C1 segment of cervical spinal cord (tissue), 14 donors: ENCODE data around the gene ACTR3.
"Not testable (repeated sequence)": the region's sequence is repeated elsewhere in the genome, so short reads cannot be mapped to it uniquely, and the experiment has no call there.

ENCODE experiments used
- DNase-seq, 14 donors: peaks; one replicate each; lab custom pipeline; 2025; lab: John Stamatoyannopoulos, UW

Gene ACTR3

DNA sequence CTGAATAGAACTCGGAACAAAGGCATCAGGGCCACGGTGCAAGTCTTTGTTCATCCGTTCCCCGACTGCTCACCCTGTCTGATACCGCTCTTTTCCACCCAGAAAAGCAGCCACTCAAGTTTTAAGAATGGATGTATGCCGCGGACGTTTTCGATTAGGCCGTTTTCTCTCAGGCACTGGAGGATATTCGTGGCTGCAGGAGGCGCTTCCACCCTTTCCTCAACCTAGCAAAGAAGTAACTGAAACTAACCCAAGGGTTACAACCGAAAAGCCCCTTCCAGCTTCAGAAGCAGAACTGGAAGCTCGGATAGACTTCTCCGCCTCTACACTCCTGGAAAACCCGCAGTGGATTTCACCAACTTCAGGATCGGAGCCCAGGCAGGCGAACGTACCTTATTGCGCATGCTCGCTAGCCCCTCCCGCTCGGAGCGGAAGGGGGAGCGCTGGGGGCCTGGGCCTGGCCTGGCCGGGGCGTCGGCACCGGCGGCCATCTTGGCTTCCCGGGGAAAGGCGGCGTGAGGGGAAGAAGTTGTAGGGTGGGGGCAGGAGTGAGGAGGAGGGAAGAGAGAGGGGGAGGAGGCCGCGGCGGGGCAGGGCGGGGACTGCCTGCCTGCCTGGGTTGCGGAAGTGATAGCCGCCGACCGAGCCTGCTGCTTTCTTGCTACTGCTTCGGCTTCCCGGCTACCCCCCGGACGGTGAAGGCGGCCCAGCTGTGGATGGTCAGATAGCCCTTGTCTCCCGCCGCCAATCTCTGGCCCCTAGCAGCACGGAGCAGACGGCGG, at the start of gene ACTR3:
Gene ACTR3, plus strand, starts transcription at position 619 of the 782 bp plus-strand sequence. CDS start 191 bp downstream, outside the sequence.
- DNase-seq = peak; percentile 90 to 99 (median 98)

DNA sequence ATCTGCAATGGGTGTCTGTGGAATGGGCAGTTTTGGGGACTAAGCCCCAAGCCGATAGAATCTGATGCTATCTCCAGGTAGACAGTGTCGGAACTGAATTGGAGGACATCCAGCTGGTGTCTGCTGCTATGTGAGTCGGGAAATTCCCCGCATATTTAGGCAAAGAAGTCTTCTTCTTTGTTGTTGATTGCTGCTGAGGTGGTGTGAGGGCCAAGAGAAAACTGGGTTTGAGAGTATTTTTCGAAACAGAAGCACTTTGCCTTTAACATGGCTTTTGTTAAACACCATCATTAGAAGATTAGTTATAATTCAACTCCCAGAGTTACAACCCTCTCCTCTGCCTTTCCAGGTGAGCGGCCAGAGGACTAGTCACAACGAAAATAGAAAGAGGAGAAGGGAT, 49.4 kb upstream of the ACTR3 start:
- DNase-seq = no peak

DNA sequence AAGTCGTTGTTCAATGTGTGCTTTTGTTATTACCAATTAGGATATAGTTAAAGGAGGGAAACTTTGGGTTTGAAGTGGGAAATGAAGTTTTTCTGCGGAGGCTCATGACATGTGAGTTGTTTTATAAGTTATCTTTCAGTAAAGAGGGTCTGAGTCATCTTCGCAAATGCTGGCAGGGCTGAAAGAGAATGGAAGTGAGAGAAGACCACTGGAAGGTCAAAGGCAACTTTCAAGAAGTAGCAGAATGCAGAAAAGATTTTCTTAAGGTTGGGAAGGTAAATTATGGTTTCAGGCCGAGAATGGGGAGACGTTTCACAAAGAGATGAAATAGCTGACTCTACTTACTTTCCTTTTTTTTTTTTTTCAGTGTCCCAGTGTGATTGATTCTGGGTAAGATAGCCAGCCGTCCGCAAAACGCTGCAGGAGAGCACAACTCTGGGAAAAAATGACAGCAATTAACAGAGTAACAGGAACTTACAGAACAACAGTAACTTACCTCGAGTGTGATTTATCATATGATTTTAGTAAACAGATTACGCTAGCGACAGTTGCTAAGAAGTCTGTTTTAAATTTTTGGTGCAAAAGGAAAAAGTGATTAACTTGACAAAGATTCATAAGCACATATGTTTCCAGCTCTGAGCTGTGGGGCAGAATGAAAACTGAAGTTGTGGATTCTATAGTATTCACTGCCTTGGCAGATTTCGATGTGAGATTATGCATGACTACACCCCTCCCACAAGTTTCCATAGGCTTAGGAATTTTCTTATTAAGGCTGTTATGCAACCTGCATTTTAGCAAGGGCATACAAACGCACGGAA, 46.8 kb upstream of the ACTR3 start:
- DNase-seq = no peak

GRCh38 chr2:113843737-113844050, 46.2 kb upstream of the ACTR3 start:
- not testable (repeated sequence) for DNase-seq

DNA sequence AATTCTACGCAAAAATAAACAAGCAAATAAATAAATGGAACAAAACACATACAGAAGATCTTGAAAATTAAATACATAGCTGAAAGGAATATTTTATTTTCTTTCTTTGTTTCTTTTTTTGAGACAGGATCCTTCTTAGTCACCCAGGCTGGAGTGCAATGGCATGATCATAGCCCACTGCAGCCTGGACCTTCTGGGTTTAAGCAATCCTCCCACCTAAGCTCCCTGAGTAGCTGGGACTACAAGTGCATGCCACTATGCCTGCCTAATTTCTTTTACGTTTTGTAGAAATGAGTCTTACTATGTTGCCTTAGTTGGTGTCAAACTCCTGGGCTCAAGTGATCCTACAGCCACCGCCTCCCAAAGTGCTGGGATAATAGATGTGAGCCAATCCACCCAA, 44.6 kb upstream of the ACTR3 start:
- DNase-seq = no peak

GRCh38 chr2:113845796-113846195, 44.1 kb upstream of the ACTR3 start:
- DNase-seq = not testable (repeated sequence)

GRCh38 chr2:113846429-113846828, 43.5 kb upstream of the ACTR3 start:
- no peak for DNase-seq

GRCh38 chr2:113847144-113847543, 42.7 kb upstream of the ACTR3 start:
- DNase-seq = no peak

- DNase-seq = no peak
Observed at GRCh38 chr2:113848758-113849415, 41.0 kb upstream of the ACTR3 start.

- DNase-seq = no peak
Observed at GRCh38 chr2:113850687-113851086, 39.2 kb upstream of the ACTR3 start.

DNA sequence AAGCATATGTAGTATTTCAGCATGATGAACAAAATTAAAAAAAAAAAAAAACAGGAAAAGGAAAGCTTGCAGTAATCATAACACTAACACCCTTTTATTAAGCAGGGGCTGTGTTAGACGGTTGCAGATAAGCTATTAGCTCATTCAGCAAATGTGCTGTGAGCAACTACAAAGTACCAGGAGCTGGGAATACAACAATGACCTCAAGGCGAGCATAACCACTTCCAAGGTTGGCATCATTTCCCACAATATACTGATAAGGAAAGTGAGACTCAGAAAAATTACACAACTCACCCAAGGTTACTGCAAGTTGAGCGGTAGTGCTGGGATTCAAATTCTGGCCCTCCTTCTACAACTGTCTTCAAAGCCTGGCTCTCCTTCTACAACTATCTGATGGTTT, 38.2 kb upstream of the ACTR3 start:
- no peak for DNase-seq

GRCh38 chr2:113854208-113854607, 35.7 kb upstream of the ACTR3 start:
- no peak for DNase-seq

DNA sequence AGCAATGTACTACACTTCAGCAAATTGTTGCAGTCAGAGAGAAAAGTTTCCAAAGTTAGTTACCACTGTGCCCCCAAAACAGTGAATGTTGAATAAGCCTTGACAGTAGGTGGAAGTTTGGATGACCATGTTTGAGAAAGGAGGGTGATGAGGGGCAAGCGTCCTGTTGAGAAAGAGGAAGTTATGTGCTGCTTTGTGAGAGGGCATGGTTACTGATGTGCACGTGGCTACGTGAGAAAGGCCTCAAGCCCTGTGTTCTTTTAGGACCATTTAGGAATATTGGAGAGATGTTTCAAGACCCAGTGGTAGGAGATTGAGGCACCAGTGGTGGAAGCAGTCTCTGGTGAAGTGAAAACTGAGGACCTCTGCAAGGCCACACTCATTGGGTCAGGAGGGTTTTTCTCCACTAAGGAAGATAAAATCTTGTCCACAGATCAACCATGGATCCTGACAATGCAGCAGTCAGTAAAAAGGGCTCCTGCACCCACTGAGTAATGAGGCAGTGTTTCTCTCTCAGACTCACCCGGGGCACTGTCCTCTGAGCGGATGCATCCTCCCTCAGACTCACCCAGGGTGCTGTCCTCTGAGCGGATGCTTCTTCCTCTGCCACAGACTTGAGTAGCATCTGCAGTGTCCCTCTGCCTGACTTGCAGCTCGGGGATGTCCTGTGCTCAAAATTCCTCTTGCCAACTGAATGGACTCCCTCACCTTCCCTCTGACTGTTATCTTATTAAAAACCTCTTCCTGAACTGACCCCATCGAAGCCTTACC, 34.7 kb upstream of the ACTR3 start:
- peak in 2 of 14 donors; percentile 1 to 2 for DNase-seq

DNA sequence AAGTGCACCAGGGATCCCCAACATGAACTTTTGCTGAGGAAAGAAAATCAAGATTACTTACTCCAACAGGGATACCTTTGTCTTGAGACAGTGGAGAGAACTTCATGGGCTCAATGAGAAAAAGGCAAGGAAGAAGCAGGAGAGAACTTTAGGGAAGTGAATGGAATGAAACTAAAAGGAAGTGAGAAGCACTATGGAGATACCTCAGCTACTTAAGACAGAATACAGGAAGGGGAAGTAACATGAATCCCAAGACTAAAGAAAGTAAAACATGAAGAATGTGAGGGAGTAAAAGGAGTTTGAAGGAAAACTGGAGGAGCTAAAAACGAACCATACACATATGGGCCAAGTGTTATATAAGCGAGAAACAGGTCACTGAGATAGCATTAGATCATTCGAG, 32.4 kb upstream of the ACTR3 start:
- DNase-seq = no peak

- DNase-seq = no peak
Observed at GRCh38 chr2:113858764-113859163, 31.1 kb upstream of the ACTR3 start.

GRCh38 chr2:113861740-113862139, 28.1 kb upstream of the ACTR3 start:
- no peak for DNase-seq

DNA sequence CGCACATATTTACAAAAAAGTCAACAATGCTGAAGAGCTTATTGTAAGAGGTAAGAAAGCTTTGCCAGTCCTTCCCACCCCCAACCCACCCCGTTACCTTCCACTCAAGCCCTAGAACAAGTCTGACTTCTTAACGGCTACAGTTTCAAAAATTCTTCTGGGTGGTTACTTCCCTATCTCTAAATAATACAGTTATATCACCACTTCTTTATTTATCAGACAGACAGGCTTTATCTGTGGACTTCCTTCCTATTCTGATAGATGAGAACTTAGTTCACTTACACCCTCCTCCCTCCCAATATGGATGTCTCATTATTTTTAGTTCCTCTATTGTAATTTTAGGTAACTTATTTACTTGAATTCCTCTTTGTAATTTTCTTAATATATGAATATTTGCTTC, 26.7 kb upstream of the ACTR3 start:
- no peak for DNase-seq

GRCh38 chr2:113867571-113867970, 22.3 kb upstream of the ACTR3 start:
- no peak for DNase-seq

- DNase-seq = no peak
Observed at GRCh38 chr2:113869253-113869652, 20.6 kb upstream of the ACTR3 start.

DNA sequence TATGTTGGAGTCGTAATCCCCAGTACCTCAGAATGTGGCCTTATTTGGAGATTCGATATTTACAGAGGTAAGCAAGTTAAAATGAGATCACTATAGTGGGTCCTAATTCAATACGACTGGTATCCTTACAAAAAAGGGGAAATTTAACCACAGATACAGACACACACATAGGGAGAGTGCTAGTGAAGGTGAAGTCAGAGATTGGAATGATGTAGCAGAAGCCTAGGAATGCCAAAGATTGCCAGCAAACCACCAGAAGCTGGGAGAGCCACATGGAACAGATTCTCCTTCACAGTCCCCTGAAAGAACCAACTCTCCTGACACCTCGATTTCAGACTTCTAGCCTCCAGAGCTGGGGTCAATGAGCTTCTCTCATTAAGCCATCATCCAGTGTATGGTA, 17.7 kb upstream of the ACTR3 start:
- DNase-seq = no peak

DNA sequence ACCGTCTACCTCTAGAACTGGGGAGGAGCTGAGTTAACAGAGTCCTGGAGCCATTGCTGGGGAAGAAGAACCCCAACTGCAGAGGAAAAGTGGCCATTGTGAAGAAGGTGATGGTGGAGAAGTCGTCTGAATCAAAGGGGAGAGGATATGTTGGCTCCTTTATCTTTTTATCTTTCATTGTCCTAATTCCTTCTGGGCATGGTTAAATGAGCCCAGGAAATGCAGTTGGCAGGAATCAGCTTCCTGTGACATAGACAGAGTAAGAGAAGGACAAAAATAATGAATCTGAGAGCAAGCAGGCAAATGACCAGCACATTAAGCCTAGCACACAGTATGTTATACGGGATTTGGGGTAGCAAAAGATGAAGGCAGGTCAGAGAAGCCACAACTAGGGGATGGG, 16.0 kb upstream of the ACTR3 start:
- DNase-seq = no peak

DNA sequence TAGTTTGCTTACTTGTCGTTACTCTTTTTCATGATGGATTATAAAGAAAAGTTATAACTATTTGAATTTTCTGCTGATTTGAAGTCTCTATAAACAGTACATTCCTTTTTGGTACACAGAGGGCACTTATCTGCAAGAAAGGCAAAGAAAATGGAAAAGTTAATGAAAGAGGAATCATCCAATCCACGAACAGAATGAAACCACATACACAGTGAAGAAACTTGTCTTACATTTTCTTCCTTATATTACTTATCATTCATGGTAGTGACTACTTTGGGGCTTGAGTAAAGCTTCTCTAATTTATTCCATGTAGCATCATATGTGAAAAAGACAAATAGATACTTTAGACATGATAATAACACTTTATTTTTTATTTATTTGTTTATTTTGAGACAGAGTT, 14.8 kb upstream of the ACTR3 start:
- no peak for DNase-seq
